HG02885 (cell line): ENCODE measurements around the gene ZSWIM2.
"Not testable (repeated sequence)": the region's sequence is repeated elsewhere in the genome, so short reads cannot be mapped to it uniquely, and the experiment has no call there.

ENCODE experiments used
- ATAC-seq: cut with Tn5 transposase; IDR thresholded peaks from one replicate; pipeline ENCODE4 v1.9.1; 2021; ENCODE audit warnings: mild to moderate bottlenecking; ENCODE audit not compliant: unreplicated experiment, poor library complexity

ZSWIM2 gene

DNA sequence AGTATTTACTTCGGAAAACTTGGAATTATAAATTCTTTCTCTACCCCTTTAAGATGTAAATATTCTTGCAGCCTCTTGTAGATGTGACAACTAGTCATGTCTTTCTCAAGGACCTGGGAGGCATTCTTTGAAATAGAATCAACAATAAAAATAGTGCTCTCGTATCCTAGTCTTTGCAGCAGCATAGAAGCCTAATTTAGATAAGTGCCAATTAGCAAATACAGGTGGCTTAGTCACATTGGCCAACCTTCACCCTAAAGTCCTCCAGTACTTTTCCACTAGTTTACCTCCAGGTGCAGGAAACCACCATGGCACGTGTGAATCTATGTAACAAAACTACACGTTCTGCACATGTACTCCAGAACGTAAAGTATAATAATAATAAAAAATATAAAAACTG is 3.5 kb upstream of the ZSWIM2 start:
- ATAC-seq, result no peak

DNA sequence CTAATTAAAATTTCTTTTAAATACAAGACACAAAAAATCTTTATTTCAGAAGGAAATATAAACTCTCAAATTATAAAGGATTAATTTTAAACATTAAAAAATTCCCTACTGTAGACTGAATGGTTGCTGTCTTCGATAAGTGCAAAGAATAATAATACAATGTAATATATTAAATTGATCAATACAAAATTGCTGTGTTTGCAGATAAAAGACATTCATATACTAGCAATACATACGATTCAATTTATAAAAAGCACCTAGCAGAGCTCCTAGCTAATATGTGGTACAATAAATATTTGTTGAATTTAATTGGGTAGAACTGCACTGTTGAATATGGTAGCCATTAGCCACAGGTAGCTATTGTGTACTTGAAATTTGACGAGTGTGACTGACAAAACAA is 6.6 kb downstream of the ZSWIM2 start:
- no peak for ATAC-seq

DNA sequence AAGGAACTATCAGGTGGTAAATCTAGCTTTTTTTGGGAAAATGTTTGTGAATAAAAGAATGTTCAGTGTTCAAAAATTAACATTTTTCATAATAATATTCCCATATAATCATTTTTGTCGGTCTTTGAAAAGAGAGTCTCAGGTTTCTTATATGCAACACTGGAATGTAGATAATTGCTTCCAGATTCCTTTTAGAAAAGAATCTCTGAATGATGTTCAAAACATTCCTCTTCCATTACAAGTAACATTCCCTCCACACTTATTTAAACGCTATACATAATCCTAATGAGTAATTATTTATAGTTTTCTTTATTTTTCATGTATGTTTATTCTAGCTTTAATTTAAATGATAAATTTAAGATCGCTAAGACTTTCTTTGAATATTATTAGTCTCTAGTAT is 7.0 kb downstream of the ZSWIM2 start:
- ATAC-seq, result no peak

DNA sequence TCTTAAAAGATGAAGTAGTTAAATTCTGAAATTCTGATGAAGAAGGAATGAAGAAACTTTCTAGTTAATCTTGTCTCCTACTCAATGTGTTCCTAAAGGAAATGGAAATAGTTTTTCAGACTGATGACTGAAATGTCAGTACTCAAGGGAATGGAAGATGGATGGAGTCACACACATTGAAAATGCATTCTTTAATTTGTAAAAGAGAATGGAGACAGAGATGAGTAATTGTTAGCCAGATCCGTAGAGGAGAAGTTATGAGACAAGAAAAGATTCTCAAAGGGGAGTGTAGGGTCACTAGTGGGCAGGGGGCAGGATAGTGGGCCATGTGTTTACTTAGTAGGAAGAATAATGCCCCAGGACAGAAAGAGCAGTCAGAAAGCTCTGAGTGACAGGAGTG is 13.3 kb downstream of the ZSWIM2 start:
- no peak for ATAC-seq

DNA sequence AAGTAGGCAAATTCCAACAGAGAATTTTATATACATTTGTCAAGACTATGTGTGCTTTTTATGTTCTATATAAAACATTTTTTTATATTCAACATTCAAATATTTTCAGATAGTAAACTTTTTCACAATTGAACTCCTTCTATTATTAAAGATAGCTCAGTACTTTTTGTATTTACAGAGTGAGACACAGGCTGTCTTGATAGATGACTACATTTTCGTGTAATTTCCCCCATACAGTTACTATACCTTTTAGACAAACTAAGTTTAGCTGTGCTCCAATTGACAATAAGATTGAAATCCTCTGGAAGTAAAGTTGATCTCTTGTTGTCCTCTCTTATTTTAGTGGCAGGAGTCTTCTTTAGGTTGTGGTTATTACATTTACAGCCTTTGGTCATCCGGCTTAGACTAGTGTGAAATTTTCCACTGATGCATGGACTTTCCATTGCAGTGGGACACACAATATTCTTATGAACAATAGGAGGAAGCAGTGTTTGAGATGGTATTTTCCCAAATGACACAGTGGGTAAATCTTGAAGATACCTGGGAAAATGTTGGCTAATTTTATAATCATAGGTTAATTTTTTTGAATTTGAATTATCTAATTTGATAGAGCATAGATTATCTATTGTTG is 21.0 kb downstream of the ZSWIM2 start:
- no peak for ATAC-seq

DNA sequence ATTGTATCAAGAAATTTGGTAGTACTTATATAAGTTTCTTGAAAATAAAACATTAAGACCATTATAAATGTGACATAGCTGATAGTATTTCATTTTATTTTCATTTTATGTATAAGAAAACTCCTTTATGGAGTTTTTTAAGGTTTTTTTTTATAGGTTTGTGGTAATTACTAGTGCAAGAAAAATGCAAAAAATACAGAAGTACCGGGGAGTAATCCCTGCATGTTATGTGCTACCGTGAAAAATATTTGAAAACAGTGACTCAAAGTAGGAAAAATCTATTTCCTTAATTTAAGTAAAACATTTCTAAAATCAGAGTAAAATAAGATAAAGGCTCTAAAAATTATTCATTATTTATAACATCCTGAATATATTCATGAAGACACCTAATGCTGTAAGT is 21.6 kb downstream of the ZSWIM2 start:
- ATAC-seq, result no peak

DNA sequence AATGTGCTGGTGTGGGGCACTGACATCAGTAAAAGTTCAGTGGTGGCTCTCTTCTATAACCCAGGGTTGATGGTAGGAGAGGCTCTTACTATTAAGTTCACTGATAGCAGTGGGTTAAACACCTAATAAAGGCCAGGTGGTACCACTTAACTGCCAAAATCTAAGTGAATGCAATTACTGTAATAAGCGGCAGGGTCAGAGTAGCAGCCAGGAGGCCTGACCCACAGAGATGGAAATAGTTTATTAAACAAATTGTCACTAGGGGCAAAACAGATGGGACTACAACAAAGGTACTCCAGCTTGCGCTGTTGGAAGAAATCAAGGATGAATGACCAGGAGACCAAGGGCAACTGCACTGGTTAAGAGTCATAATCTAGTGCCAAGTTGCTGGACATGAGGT is 26.6 kb downstream of the ZSWIM2 start:
- no peak for ATAC-seq

DNA sequence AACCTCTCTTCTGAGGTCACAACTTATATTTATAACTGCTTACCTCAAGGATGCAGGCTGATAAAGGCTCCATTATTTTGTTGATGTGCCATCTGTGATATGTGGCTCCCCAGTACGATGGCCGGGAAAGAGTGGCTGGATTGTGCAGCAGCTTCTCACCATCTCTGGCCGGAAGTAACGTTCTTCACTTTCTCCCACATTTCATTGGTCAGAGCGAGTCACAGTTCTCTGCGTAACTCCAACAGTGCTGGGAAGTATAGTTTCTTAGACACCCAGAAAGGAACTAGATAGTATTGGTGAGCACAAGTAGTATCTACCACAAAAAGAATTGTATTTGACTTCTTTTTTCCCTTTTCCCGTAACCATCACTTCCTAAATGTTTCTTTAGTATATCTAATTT is 28.7 kb downstream of the ZSWIM2 start:
- no peak for ATAC-seq

DNA sequence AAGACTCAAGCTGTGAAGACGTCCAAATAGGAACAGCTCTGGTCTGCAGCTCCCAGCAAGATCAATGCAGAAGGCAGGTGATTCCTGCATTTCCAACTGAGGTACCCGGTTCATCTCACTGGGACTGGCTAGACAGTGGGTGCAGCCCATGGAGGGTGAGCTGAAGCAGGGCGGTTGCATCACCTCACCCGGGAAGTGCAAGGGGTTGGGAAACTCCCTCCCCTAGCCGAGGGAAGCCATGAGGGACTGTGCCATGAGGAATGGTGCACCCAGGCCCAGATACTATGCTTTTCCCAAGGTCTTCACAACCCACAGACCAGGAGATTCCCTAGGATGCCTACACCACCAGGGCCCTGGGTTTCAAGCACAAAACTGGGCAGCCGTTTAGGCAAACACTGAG is 37.2 kb downstream of the ZSWIM2 start:
- not testable (repeated sequence) for ATAC-seq

DNA sequence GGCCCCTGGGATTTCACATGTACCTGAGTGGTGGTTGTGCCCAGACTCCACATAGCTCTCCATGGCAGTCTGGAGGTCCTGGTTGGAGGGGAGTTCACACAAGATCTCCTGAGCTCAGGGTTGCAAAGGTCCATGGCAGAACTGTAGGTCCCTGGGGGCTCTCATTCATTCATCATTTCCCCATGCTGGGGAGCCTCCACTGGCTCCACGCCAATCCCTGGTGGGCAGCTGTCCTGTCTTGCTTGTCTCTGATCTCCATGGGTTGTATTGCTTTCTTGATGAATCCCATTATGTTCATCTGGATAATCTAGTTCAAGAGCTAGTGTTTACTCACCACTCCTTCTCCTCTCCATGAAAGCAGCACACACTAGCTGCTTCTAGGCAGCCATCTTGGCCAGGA is 42.4 kb downstream of the ZSWIM2 start:
- no peak for ATAC-seq

DNA sequence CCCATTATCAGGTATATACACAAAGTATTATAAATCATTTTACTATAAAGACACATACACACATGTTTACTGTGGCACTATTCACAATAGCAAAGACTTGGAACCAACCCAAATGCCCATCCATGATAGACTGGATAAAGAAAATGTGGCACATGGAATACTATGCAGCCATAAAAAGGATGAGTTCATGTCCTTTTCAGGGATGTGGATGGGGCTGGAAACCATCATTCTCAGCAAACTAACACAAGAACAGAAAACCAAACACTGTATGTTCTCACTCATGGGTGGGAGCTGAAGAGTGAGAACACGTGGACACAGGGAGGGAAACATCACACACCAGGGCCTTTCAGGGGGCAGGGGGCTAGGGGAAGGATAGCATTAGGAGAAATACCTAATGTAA is 50.4 kb downstream of the ZSWIM2 start:
- not testable (repeated sequence) for ATAC-seq

DNA sequence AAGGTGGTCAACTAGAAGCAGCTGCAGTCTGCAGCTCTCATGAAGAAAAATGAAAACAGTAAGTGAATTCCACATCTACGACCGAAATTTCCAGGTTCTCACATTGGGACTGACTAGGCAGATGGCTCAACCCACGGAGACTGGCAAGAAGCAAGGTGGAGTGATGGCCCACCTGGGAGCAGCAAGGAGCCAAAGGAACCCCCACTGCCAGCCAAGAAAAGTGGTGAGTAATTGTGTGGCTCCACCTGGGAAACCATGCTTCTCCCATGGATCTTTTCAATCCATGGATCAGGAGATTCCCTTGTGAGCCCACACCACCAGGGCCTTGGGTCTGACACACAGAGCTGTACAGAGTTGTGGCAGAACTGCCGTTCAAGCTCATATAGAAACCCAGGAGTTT is 64.0 kb downstream of the ZSWIM2 start:
- no peak for ATAC-seq

DNA sequence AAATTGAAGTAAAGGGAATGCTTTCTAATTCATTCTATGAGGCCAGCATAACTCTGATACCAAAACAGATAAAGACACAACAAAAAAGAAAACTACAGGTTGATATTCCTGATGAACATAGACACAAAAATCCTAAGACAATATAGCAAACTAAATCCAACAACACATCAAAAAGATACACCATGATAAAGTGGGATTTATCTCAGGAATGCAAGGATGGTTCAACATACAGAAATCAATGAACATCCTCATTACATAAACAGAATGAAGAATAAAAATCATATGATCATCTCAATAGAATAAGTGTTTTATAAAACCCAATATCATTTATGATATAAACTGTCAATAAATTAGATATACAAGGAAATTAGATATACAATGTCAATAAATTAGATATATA is 65.7 kb downstream of the ZSWIM2 start:
- no peak for ATAC-seq

DNA sequence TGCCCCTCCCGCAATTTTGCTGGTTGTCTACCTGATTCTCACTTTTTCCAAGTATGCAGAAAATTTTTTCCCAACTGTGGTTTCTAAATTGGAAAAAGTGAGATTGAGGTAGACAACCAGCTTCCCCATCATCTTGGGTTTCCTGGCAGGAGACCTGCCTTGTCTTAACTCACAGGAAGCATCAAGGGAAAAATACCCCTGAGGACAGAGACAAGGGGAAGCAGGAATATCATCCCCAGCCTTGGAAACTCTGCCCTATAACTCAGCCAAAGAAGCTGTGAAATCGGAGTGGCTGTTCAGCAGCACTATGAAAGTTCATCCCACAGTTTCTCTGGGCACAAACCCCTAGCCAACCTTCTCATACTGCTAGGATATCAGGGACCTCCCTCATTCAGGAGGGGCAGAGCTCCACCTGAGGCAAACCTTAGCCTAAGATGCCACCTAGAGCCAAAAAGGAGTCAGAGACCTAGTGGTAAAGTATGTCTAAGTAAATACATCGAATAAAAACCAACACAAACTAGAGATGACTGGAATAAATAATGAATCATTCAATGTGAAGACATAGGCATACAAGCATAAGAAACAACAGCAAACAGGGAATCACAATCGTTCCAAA is 68.2 kb downstream of the ZSWIM2 start:
- no peak for ATAC-seq
